HCT116 (cell line): ENCODE data around the gene NFIA. TPM values are rescaled to one million over a fixed set of nuclear protein-coding genes. Genes with fewer than 3 reads are reported as not detected.

Source experiments
- ATAC-seq: fragments of 200-7000 bp; cut with Tn5 transposase; 2 replicates; pipeline ENCODE4 v1.9.1; 2020; ENCODE audit warnings: mild to moderate bottlenecking, moderate library complexity
- BruUV-seq: library from RNA; stranded (reverse); fragments of 400-500 nt; replicated peaks from 2 replicates; lab custom pipeline; 2021; lab: Mats Ljungman, UMichigan
- CTCF ChIA-PET: fragments of 300-600 bp; sonication (Branson Sonifier 250); formaldehyde crosslinking; loops from one replicate; lab custom pipeline; 2021; ENCODE audit warnings: antibody characterized with exemption; lab: Charles Lee
- POLR2A ChIA-PET: fragments of 300-600, 350-600 bp; sonication (Branson Sonifier 250); formaldehyde crosslinking; loops from one replicate; lab custom pipeline; 2021; ENCODE audit warnings: antibody characterized with exemption; lab: Charles Lee
- RAD21 ChIA-PET, 2 experiments: fragments of 300-600 bp; sonication (Branson Sonifier 250); formaldehyde crosslinking; loops; one replicate each; lab custom pipeline; 2023; ENCODE audit warnings: low total read pairs in 2 of 2; ENCODE audit not compliant: uncharacterized antibody in 2 of 2, unreplicated experiment in 2 of 2, low non-redundant PET in 1 of 2; lab: Charles Lee
- DNase-seq: peaks from one replicate; pipeline ENCODE4 v3.0.0-alpha.2; 2010; ENCODE audit warnings: low read depth, low spot score
- H2AFZ ChIP-seq: fragments of 200-600 bp; shearing (Covaris generic), sonication (generic); 2 replicates; pipeline ENCODE4 v1.6.1; 2017; ENCODE audit warnings: low read depth, mixed run types, mixed read lengths, antibody characterized with exemption, low read length; ENCODE audit not compliant: poor library complexity, severe bottlenecking
- H3K27ac ChIP-seq: 2 replicates; pipeline ENCODE4 v1.5.1; 2012; ENCODE audit warnings: low read depth, low read length
- H3K27me3 ChIP-seq: fragments of 200-600 bp; sonication (generic); 2 replicates; pipeline ENCODE4 v1.6.1; 2016; ENCODE audit warnings: mixed run types, low read length, mixed read lengths; ENCODE audit not compliant: insufficient read depth
- H3K36me3 ChIP-seq, 2 experiments: fragments of 200-500 bp in 1 of 2; fragments of 200-600 bp in 1 of 2; sonication (Bioruptor generic) in 1 of 2; sonication (generic) in 1 of 2; 2 replicates each; pipeline versions ENCODE4 v1.5.1 to v1.6.1; 2014 to 2016; ENCODE audit warnings: low read length in 2 of 2, inconsistent platforms in 1 of 2, mixed read lengths in 1 of 2, mixed run types in 1 of 2; ENCODE audit not compliant: insufficient read depth in 2 of 2, control insufficient read depth in 1 of 2
- H3K4me1 ChIP-seq, 2 experiments: fragments of 200-600 bp in 1 of 2; sonication (generic) in 1 of 2; 2 replicates each; pipeline versions ENCODE4 v1.5.1 to v1.6.1; 2012 to 2017; ENCODE audit warnings: low read length in 2 of 2, inconsistent platforms in 1 of 2, mild to moderate bottlenecking in 1 of 2, mixed read lengths in 1 of 2, mixed run types in 1 of 2, moderate library complexity in 1 of 2; ENCODE audit not compliant: insufficient read depth in 2 of 2, control insufficient read depth in 1 of 2
- H3K4me2 ChIP-seq: fragments of 200-600 bp; sonication (generic); 2 replicates; pipeline ENCODE4 v1.6.1; 2017; ENCODE audit warnings: mixed run types, low read length, mixed read lengths
- H3K4me3 ChIP-seq, 2 experiments: fragments of 200-600 bp in 1 of 2; sonication (generic) in 1 of 2; replicated peaks in 1 of 2; 2 replicates each; pipeline ENCODE4 v1.5.1; 2011 to 2016; ENCODE audit warnings: low read length in 2 of 2, control low read depth in 1 of 2, low read depth in 1 of 2, mild to moderate bottlenecking in 1 of 2, mixed read lengths in 1 of 2, mixed run types in 1 of 2
- H3K79me2 ChIP-seq: fragments of 200-600 bp; sonication (generic); 2 replicates; pipeline ENCODE4 v1.6.1; 2017; ENCODE audit warnings: mild to moderate bottlenecking, mixed run types, low read length, moderate library complexity, mixed read lengths; ENCODE audit not compliant: insufficient read depth
- H3K9ac ChIP-seq: fragments of 200-600 bp; sonication (generic); 2 replicates; pipeline ENCODE4 v1.6.1; 2016; ENCODE audit warnings: low read length, mixed read lengths
- H3K9me2 ChIP-seq: fragments of 200-600 bp; sonication (generic), shearing (Covaris generic); 2 replicates; pipeline ENCODE4 v1.6.1; 2017; ENCODE audit warnings: mixed run types, mild to moderate bottlenecking, moderate library complexity; ENCODE audit not compliant: insufficient read depth
- H3K9me3 ChIP-seq, 2 experiments: fragments of 200-500 bp in 1 of 2; fragments of 200-600 bp in 1 of 2; sonication (Bioruptor generic) in 1 of 2; sonication (generic) in 1 of 2; 2 replicates each; pipeline ENCODE4 v1.6.1; 2014 to 2017; ENCODE audit warnings: low read length in 2 of 2, mixed read lengths in 2 of 2, inconsistent platforms in 1 of 2, low read depth in 1 of 2, mild to moderate bottlenecking in 1 of 2, mixed run types in 1 of 2, moderate library complexity in 1 of 2; ENCODE audit not compliant: control insufficient read depth in 1 of 2, insufficient read depth in 1 of 2
- H4K20me1 ChIP-seq: fragments of 200-600 bp; sonication (generic), shearing (Covaris generic); 2 replicates; pipeline ENCODE4 v1.6.1; 2017; ENCODE audit warnings: mixed run types, mild to moderate bottlenecking, moderate library complexity; ENCODE audit not compliant: insufficient read depth
- CBX3 ChIP-seq: IDR thresholded peaks from 2 replicates; pipeline ENCODE4 v1.6.1; 2012; ENCODE audit warnings: low read depth
- CEBPB ChIP-seq: IDR thresholded peaks from 2 replicates; pipeline ENCODE4 v1.6.1; 2012; ENCODE audit warnings: low read depth
- ELF1 ChIP-seq: IDR thresholded peaks from 2 replicates; pipeline ENCODE4 v1.6.1; 2012; ENCODE audit warnings: low read depth, borderline replicate concordance
- EZH2phosphoT487 ChIP-seq: fragments of 200-600 bp; IDR thresholded peaks from 2 replicates; pipeline ENCODE4 v1.6.1; 2018; ENCODE audit warnings: antibody characterized with exemption, borderline replicate concordance
- FOSL1 ChIP-seq: IDR thresholded peaks from 2 replicates; pipeline ENCODE4 v1.6.1; 2012; ENCODE audit warnings: low read depth
- JUND ChIP-seq: IDR thresholded peaks from 2 replicates; pipeline ENCODE4 v1.6.1; 2012
- POLR2AphosphoS5 ChIP-seq: IDR thresholded peaks from 2 replicates; pipeline ENCODE4 v1.6.1; 2011; ENCODE audit warnings: mild to moderate bottlenecking, low read depth, low read length, moderate library complexity
- RAD21 ChIP-seq: IDR thresholded peaks from 2 replicates; pipeline ENCODE4 v1.6.1; 2012; ENCODE audit warnings: low read depth, mild to moderate bottlenecking
- SIN3A ChIP-seq: IDR thresholded peaks from 2 replicates; pipeline ENCODE4 v1.6.1; 2012; ENCODE audit warnings: low read depth
- SP1 ChIP-seq: IDR thresholded peaks from 2 replicates; pipeline ENCODE4 v1.6.1; 2012; ENCODE audit warnings: low read depth
- SRF ChIP-seq: IDR thresholded peaks from 2 replicates; pipeline ENCODE4 v1.6.1; 2012; ENCODE audit warnings: low read depth
- TCF7L2 ChIP-seq: IDR thresholded peaks from 2 replicates; pipeline ENCODE4 v1.7.0; 2011; ENCODE audit warnings: borderline replicate concordance, inconsistent platforms; ENCODE audit not compliant: insufficient read depth, insufficient read length; ENCODE audit errors: extremely low read depth
- YY1 ChIP-seq: IDR thresholded peaks from 2 replicates; pipeline ENCODE4 v1.6.1; 2011; ENCODE audit warnings: low read length, low read depth, moderate library complexity, mild to moderate bottlenecking; ENCODE audit not compliant: insufficient replicate concordance; ENCODE audit errors: extremely low read depth
- intact Hi-C: fragments of 100-400 bp; cut with micrococcal nuclease; formaldehyde crosslinking; loops from 2 replicates; pipeline ENCODE4 v1.10.0; 2022
- total RNA-seq: library from RNA; stranded (reverse); gene quantifications from one replicate; pipeline ENCODE4 v1.2.1, GENCODE V29; 2021; ENCODE audit not compliant: unreplicated experiment
- TF ChIP-seq, protein P1 (sequence below), 3 experiments: fragments of 200-600 bp in 1 of 3; sonication (generic) in 1 of 3; IDR thresholded peaks in 2 of 3; conservative IDR thresholded peaks in 1 of 3; 2 replicates each; pipeline ENCODE4 v1.5.1; 2012 to 2017; ENCODE audit warnings: low read depth in 2 of 3, low read length in 2 of 3, antibody characterized with exemption in 1 of 3, borderline replicate concordance in 1 of 3, control low read depth in 1 of 3, mild to moderate bottlenecking in 1 of 3, mixed read lengths in 1 of 3, mixed run types in 1 of 3, moderate library complexity in 1 of 3; ENCODE audit not compliant: insufficient read depth in 1 of 3
- TF ChIP-seq, protein P2 (sequence below): IDR thresholded peaks from 2 replicates; pipeline ENCODE4 v1.6.1; 2011; ENCODE audit warnings: mild to moderate bottlenecking, low read length, moderate library complexity; ENCODE audit not compliant: insufficient replicate concordance; ENCODE audit errors: extremely low read depth
- TF ChIP-seq, protein P3 (sequence below): IDR thresholded peaks from 2 replicates; pipeline ENCODE4 v1.6.1; 2012
- TF ChIP-seq, protein P4 (sequence below): IDR thresholded peaks from 2 replicates; pipeline ENCODE4 v1.6.1; 2012

NFIA gene
- total RNA-seq, 1 experiment from 2014 or later, result 17.2 TPM

DNA sequence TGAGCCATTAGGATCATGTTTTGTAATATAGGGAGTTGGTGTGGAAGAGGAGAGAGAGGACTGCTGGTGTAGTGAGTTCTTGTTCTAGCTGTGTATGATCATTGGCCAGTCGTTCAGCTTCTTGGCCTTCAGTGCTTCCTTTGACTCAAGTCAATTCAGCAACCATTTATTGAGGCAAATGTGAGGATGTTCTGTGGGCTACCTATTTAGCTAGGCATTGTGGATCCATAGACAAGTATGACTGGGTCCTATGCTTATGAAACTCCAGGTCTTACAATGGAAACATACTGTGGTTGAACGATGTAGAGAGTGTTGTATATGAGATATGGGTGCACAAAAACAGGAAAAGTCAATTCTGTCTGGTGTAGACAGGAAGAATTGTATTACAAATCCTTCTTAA, 41.7 kb downstream of the NFIA start (continued):
- TF ChIP-seq, protein P1, sequence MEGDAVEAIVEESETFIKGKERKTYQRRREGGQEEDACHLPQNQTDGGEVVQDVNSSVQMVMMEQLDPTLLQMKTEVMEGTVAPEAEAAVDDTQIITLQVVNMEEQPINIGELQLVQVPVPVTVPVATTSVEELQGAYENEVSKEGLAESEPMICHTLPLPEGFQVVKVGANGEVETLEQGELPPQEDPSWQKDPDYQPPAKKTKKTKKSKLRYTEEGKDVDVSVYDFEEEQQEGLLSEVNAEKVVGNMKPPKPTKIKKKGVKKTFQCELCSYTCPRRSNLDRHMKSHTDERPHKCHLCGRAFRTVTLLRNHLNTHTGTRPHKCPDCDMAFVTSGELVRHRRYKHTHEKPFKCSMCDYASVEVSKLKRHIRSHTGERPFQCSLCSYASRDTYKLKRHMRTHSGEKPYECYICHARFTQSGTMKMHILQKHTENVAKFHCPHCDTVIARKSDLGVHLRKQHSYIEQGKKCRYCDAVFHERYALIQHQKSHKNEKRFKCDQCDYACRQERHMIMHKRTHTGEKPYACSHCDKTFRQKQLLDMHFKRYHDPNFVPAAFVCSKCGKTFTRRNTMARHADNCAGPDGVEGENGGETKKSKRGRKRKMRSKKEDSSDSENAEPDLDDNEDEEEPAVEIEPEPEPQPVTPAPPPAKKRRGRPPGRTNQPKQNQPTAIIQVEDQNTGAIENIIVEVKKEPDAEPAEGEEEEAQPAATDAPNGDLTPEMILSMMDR (IDR thresholded peaks at IDR 0.05 in 2 of 3, conservative IDR thresholded peaks at IDR 0.05 in 1 of 3; ENCODE audit: borderline replicate concordance in 1 of 3, insufficient read depth in 1 of 3, low read depth in 2 of 3, low read length in 2 of 3), result no peak
- TF ChIP-seq YY1 (no peak), CEBPB (no peak), CBX3 (no peak), FOSL1 (no peak), JUND (no peak), EZH2phosphoT487 (no peak), RAD21 (no peak), TCF7L2 (no peak)
- TF ChIP-seq, protein P2, sequence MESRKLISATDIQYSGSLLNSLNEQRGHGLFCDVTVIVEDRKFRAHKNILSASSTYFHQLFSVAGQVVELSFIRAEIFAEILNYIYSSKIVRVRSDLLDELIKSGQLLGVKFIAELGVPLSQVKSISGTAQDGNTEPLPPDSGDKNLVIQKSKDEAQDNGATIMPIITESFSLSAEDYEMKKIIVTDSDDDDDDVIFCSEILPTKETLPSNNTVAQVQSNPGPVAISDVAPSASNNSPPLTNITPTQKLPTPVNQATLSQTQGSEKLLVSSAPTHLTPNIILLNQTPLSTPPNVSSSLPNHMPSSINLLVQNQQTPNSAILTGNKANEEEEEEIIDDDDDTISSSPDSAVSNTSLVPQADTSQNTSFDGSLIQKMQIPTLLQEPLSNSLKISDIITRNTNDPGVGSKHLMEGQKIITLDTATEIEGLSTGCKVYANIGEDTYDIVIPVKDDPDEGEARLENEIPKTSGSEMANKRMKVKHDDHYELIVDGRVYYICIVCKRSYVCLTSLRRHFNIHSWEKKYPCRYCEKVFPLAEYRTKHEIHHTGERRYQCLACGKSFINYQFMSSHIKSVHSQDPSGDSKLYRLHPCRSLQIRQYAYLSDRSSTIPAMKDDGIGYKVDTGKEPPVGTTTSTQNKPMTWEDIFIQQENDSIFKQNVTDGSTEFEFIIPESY, result no peak

DNA sequence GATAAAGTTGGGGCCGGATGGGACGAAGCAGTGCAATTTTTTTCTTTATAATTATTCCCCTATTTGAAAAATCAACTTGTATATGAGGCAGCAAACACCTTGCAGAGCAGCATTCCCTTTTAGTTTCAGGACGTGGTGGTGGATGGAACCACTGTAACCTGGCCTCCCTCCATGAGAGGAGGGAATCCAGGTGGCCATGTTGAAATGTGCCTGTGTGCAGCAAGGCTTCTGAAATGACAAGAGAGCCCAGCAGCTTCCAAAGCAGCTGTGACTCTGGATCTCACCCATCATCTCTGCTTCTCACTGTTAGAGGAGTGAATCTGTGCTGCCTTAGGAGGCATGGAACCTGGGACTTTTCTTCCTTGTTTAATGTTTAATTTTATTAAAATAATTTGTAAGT, 42.3 kb downstream of the NFIA start:
- POLR2A ChIA-PET, result no interaction called here
- 0 out of 2 replicates have a peak, but pooled peaks cover 3% of the 10 kb centered on the region for H3K79me2 ChIP-seq
- intact Hi-C loops, result no loop called here
- no peak for TF ChIP-seq SIN3A
- TF ChIP-seq, protein P3, sequence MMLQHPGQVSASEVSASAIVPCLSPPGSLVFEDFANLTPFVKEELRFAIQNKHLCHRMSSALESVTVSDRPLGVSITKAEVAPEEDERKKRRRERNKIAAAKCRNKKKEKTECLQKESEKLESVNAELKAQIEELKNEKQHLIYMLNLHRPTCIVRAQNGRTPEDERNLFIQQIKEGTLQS, result no peak
- TF ChIP-seq CBX3, result no peak
- no peak for TF ChIP-seq POLR2AphosphoS5
- no peak for TF ChIP-seq SRF
- no peak for TF ChIP-seq YY1
- TF ChIP-seq SP1, result no peak
- TF ChIP-seq, protein P4, sequence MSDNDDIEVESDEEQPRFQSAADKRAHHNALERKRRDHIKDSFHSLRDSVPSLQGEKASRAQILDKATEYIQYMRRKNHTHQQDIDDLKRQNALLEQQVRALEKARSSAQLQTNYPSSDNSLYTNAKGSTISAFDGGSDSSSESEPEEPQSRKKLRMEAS, result no peak
- TF ChIP-seq, protein P1 (IDR thresholded peaks at IDR 0.05 in 2 of 3, conservative IDR thresholded peaks at IDR 0.05 in 1 of 3; ENCODE audit: borderline replicate concordance in 1 of 3, insufficient read depth in 1 of 3, low read depth in 2 of 3, low read length in 2 of 3), result no peak
- TF ChIP-seq FOSL1, result no peak
- TF ChIP-seq CEBPB, result no peak
- no peak for TF ChIP-seq TCF7L2
- no peak for TF ChIP-seq EZH2phosphoT487
- TF ChIP-seq JUND, result no peak
- TF ChIP-seq ELF1, result no peak

More for the DNA sequence above, 42.3 kb downstream of the NFIA start:
- ChIA-PET CTCF (no interaction called here), RAD21 (no interaction called here)
- no peak overlapping the region for H3K4me2 ChIP-seq
- H3K9me2 ChIP-seq, result no peaks in the 10 kb centered on the region
- no peak overlapping the region for H3K27ac ChIP-seq
- no TSS peak for BruUV-seq
- no peak overlapping the region for H3K9ac ChIP-seq
- no peaks in the 10 kb centered on the region for H3K9me3 ChIP-seq
- H2AFZ ChIP-seq, result no peak overlapping the region
- DNase-seq (no peak), ATAC-seq (no peak)
- H3K4me1 ChIP-seq, result no peaks in the 10 kb centered on the region
- no peak overlapping the region for H3K4me3 ChIP-seq
- H4K20me1 ChIP-seq, result no peaks in the 10 kb centered on the region
- H3K36me3 ChIP-seq, result no peaks in the 10 kb centered on the region
- no peaks in the 10 kb centered on the region for H3K27me3 ChIP-seq
